Adrenal gland (tissue), 12 donors: ENCODE measurements around the gene COA5. TPM values are rescaled to one million over a fixed set of nuclear protein-coding genes. Genes with fewer than 3 reads are reported as not detected.

Source experiments
- DNase-seq, 7 donors: peaks; one replicate each; pipeline ENCODE4 v3.0.0-alpha.2; 2019 to 2020
- H3K27ac ChIP-seq, 5 donors: fragments of 200-600 bp; sonication (generic) in 4 of 5; 1 replicate in 3 of 5; 2 replicates in 2 of 5; pipeline versions ENCODE4 v1.5.1 to v1.8.0; 2016 to 2020; ENCODE audit warnings: mild to moderate bottlenecking in 1 of 5
- H3K27me3 ChIP-seq: fragments of 200-600 bp; 2 replicates; pipeline ENCODE4 v1.8.0; 2021
- H3K36me3 ChIP-seq, 2 donors: fragments of 200-600 bp; replicated peaks in 1 of 2; 1 replicate in 1 of 2; 2 replicates in 1 of 2; pipeline versions ENCODE4 v1.5.1 to v1.8.0; 2018 to 2022
- H3K4me1 ChIP-seq, 2 donors: fragments of 200-600 bp; replicated peaks in 1 of 2; 1 replicate in 1 of 2; 2 replicates in 1 of 2; pipeline versions ENCODE4 v1.5.1 to v1.8.0; 2018 to 2021
- H3K4me3 ChIP-seq, 4 donors: fragments of 200-600 bp; sonication (generic) in 3 of 4; one replicate each; pipeline ENCODE4 v1.5.1; 2016 to 2018
- H3K9me3 ChIP-seq, 3 donors: fragments of 200-600 bp; sonication (generic) in 1 of 3; replicated peaks in 1 of 3; 1 replicate in 2 of 3; 2 replicates in 1 of 3; pipeline versions ENCODE4 v1.5.1 to v1.8.0; 2016 to 2021
- CTCF ChIP-seq, 6 experiments: fragments of 450-650 bp in 4 of 6; fragments of 200-600 bp in 2 of 6; sonication (generic) in 1 of 6; IDR thresholded peaks; 1 replicate in 5 of 6; 2 replicates in 1 of 6; pipeline versions ENCODE4 v1.5.1 to v1.8.0; 2016 to 2021; ENCODE audit warnings: antibody characterized with exemption in 6 of 6, mild to moderate bottlenecking in 2 of 6, moderate library complexity in 1 of 6
- POLR2A ChIP-seq, 2 donors: fragments of 450-650 bp; IDR thresholded peaks; one replicate each; pipeline ENCODE4 v1.6.1; 2017; ENCODE audit warnings: antibody characterized with exemption in 2 of 2, mild to moderate bottlenecking in 2 of 2, moderate library complexity in 1 of 2
- WGBS, 4 donors: extraction: QIAGEN DNeasy Blood & Tissue Kit in 2 of 4; methylation state at CpG; one replicate each; pipeline versions ENCODE4 v1.1.5 to v1.1.7; 2013 to 2017; 5-methylcytosine and 5-hydroxymethylcytosine counted together
- intact Hi-C, 2 donors: fragments of 100-400 bp; cut with DNase I; formaldehyde crosslinking; loops; one replicate each; pipeline versions ENCODE4 v1.14.1 to v1.15.0; 2022 to 2023
- polyA plus RNA-seq, 3 donors: library from polyadenylated mRNA; stranded (reverse); fragments of 200-250 nt in 2 of 3; fragments of 350-450 nt in 1 of 3; fragmentation: Illumina TruSeq in 1 of 3; extraction: RNeasy Lipid Tissue Mini Kit (QIAGEN cat#74804) in 1 of 3; gene quantifications; one replicate each; pipeline ENCODE4 v1.2.3, GENCODE V29; 2013 to 2014
- total RNA-seq, 9 donors: library from RNA; depleted of rRNA in 4 of 9; stranded (reverse); fragments of >200 nt in 4 of 9; fragments of 120-200 nt in 1 of 9; fragmentation: NEBNext Ultra II Directional in 1 of 9; extraction: Animal tissue kit (Norgen Biotek cat#: 25700) in 1 of 9; gene quantifications; one replicate each; pipeline versions ENCODE4 v1.1.0 to v1.2.4, GENCODE V29; 2013 to 2023
- donor health status: healthy with polysubstance abuse.
- donor health status: Bipolar disorder and iron deficiency.
- donor health status: DM: yes; HTN: yes; CAD: no.
- donor health status: DM: no; HTN: no; CAD: no.
- donor health status: DM: no; HTN: no; CAD: no.
- donor health status: DM: yes; HTN: yes; CAD: no.

The COA5 gene
- total and polyA plus RNA-seq, 12 donors = 18.9 to 76.0 (median 42.6) TPM

GRCh38 chr2:98565286-98565860, 42.9 kb downstream of the COA5 start:
- Histone ChIP-seq H3K36me3 (peaks cover 0 to 69% of the 10 kb centered on the region in 2 donors), H3K4me3 (no peak overlapping the region), H3K27me3 (no peaks in the 10 kb centered on the region), H3K9me3 (no peaks in the 10 kb centered on the region), H3K27ac (peak overlapping the region in 3 of 5 donors; percentile 46 to 56 (median 52)), H3K4me1 (peaks cover 26 to 29% of the 10 kb centered on the region in 2 donors)
- DNase-seq = peak; percentile 35 to 78 (median 59)
- WGBS, 4 donors = 66 to 73% (median 69%) methylated on average over 8 to 9 of the region's 9 CpGs
- intact Hi-C loops = loop anchor here in 1 of 2 donors (10.0 kb wide), 1 partner anchor 151 kb away; no protein-coding TSS in a partner anchor
- TF ChIP-seq POLR2A (IDR thresholded peaks at IDR 0.05) (peak in 1 of 2 donors; percentile 23), CTCF (IDR thresholded peaks at IDR 0.05) (no peak)

- no peak for TF ChIP-seq CTCF (IDR thresholded peaks at IDR 0.05)
- TF ChIP-seq POLR2A (IDR thresholded peaks at IDR 0.05) = no peak
- H3K9me3 ChIP-seq = no peaks in the 10 kb centered on the region
- WGBS, 4 donors = 93 to 95% (median 94%) methylated on average over 13 to 17 of the region's 17 CpGs
- no peak overlapping the region for H3K27ac ChIP-seq
- no peak for DNase-seq
- peaks cover 0 to 63% of the 10 kb centered on the region in 2 donors for H3K36me3 ChIP-seq
- intact Hi-C loops = loop anchor here in 1 of 2 donors (10.0 kb wide), 1 partner anchor 150 kb away; no protein-coding TSS in a partner anchor
- no peak overlapping the region for H3K4me3 ChIP-seq
- H3K27me3 ChIP-seq = no peaks in the 10 kb centered on the region
- peaks cover 32 to 37% of the 10 kb centered on the region in 2 donors for H3K4me1 ChIP-seq
These were observed 43.7 kb downstream of the COA5 start for GRCh38 chr2:98564541-98565132.

DNA sequence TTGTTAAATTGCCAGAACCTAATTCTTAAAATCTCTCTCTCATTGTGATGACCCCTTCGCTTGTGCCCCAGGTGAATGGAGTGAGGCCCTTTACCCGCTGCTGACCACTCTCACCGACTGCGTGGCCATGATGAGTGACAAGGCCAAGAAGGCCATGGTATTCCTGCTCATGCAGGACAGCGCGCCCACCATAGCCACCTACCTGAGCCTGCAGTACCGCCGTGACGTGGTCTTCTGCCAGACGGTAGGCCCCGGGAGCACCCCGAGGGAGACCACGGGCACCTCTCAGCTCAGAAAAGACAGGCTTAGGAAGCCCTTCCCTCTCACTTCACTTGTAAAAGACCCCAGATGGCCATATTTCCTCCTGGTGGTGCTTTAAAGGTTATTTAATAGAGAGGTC, 44.9 kb downstream of the COA5 start:
- no peaks in the 10 kb centered on the region for H3K27me3 ChIP-seq
- H3K27ac ChIP-seq = peak overlapping the region in 1 of 5 donors; percentile 91
- DNase-seq = no peak
- no peak overlapping the region for H3K4me3 ChIP-seq
- H3K36me3 ChIP-seq = peaks cover 0 to 60% of the 10 kb centered on the region in 2 donors
- peaks cover 33 to 40% of the 10 kb centered on the region in 2 donors for H3K4me1 ChIP-seq
- no peaks in the 10 kb centered on the region for H3K9me3 ChIP-seq
- TF ChIP-seq CTCF (IDR thresholded peaks at IDR 0.05) = no peak
- no peak for TF ChIP-seq POLR2A (IDR thresholded peaks at IDR 0.05)
- intact Hi-C loops = loop anchor here in 1 of 2 donors (10.0 kb wide), 1 partner anchor 149 kb away; no protein-coding TSS in a partner anchor
- WGBS, 4 donors = 91 to 98% (median 97%) methylated on average over 10 to 13 of the region's 13 CpGs

DNA sequence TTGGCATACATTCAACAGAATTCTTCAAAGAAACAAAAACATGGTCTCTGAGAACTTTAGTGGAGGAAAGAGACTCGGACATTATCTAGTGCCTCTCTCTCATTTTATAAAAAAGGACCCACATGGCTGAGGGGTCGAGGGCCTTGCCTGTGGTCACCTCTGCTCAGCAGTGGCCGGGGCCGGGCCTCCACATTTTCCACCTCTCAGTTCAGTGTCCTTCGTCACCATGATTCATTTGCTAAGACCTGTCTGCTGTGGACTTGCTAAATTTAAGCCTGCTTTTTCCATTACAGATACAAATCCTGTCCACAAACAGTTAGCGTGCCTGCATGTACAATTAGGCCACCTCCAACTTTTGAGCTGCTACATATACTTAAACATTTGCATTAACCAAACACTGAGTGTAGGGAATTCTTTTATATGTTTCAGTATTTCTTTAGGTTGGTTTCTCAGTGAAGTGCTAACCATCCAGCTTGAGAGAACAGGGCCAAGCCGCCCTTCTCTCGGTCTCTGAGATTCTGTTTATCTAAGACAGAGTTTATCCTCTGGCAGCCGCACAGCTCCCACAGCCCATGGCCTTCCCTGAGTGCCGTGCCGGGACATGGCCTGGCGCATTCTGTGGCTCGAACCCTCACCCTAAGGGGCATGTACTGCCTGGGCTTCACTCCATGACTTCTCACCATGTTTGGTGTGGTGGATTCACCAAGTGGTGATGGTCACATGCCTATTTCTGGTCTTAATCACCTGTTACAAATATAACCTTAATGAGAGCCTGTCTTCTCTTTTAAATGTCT, 46.2 kb downstream of the COA5 start:
- intact Hi-C loops = loop anchor here in 1 of 2 donors (10.0 kb wide), 1 partner anchor 147 kb away; no protein-coding TSS in a partner anchor
- H3K27me3 ChIP-seq = no peaks in the 10 kb centered on the region
- H3K36me3 ChIP-seq = peaks cover 0 to 47% of the 10 kb centered on the region in 2 donors
- no peak overlapping the region for H3K4me3 ChIP-seq
- WGBS, 4 donors = 42 to 55% (median 46%) methylated on average over 11 to 13 of the region's 13 CpGs
- H3K27ac ChIP-seq = peak overlapping the region; percentile 31 to 91 (median 88)
- no peak for TF ChIP-seq CTCF (IDR thresholded peaks at IDR 0.05)
- peak in 1 of 2 donors; percentile 45 for TF ChIP-seq POLR2A (IDR thresholded peaks at IDR 0.05)
- no peaks in the 10 kb centered on the region for H3K9me3 ChIP-seq
- peak; percentile 47 to 81 (median 65) for DNase-seq
- peaks cover 33 to 40% of the 10 kb centered on the region in 2 donors for H3K4me1 ChIP-seq
